Stimulated activated CD4-positive, alpha-beta T cell treated with anti-CD3 and anti-CD28 coated beads, Interleukin-12 subunit alpha, Interleukin-12 subunit beta, amount 100 ng/mL, for 4 hours (primary cell): Measurements from ENCODE around the gene DDIT4L.
"Not testable (repeated sequence)": the region's sequence is repeated elsewhere in the genome, so short reads cannot be mapped to it uniquely, and the experiment has no call there.

Experiments used
- DNase-seq: peaks from one replicate; pipeline ENCODE4 v3.0.0-alpha.2; 2020

The DDIT4L gene, protein sequence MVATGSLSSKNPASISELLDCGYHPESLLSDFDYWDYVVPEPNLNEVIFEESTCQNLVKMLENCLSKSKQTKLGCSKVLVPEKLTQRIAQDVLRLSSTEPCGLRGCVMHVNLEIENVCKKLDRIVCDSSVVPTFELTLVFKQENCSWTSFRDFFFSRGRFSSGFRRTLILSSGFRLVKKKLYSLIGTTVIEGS

GRCh38 chr4:100189820-100190642, at the start of gene DDIT4L:
Gene DDIT4L, minus strand, starts transcription at chr4:100190468. Its CDS starts 485 bp downstream, at chr4:100189983.
- no peak for DNase-seq

DNA sequence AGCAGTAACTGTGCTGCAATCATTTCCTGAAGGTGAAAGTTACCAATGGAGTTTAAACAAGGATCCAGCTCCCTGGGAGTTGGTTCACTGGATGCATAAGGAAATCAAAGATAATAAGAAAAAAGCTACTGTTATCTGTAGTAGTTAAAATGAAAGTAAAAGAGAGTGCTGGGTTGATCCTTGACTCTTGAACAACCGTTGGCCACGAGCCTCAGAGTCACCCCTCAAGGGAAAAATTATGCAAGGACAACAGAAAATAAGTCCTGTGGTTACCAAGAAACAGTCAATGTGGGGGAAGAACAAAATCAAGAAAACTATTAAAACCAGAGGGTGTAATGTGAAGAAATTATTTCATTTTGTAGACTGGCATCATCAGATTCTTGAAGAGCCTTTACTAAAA, 49.7 kb upstream of the DDIT4L start:
- DNase-seq, result no peak

- DNase-seq, result no peak
Measured at GRCh38 chr4:100224721-100225120, 34.5 kb upstream of the DDIT4L start.

DNA sequence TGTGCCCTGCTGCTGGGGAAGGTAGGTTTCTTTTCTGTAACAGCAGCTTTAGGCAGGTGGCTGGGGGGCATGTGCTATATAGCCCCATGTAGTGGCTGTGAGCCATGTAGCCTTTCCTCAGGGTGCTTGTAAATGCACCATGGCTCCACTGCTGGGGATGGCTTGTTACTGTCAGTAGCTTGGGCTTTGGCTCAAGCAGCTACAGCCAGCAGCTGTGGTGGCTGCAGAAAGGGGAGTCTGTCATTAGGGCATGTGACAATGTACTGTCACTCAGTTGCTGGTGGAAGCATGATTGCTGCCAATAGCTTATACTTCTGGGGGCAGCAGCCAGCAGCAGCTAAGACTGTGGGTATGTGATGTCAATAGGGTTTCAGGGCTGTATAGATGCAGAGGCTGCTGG, 33.9 kb upstream of the DDIT4L start:
- no peak for DNase-seq

DNA sequence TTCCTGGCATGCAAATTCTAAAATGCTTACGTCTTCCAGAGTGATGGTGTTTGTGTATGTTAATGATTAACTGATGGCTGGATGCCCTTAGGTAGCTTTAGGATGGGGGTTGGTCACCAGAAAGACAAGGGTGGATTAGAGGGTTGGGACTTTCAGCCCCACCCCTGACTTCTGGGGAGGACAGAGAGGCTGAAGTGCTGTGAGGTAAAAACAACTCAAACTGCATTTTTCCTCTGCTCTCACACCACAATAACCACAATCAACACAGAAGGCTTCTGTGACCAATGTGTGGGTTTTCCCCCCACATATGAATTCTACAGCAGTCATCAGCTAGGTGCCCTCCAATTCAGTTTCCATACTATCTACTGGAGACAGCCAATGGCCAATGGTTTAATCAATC, 18.7 kb upstream of the DDIT4L start:
- DNase-seq, result no peak

DNA sequence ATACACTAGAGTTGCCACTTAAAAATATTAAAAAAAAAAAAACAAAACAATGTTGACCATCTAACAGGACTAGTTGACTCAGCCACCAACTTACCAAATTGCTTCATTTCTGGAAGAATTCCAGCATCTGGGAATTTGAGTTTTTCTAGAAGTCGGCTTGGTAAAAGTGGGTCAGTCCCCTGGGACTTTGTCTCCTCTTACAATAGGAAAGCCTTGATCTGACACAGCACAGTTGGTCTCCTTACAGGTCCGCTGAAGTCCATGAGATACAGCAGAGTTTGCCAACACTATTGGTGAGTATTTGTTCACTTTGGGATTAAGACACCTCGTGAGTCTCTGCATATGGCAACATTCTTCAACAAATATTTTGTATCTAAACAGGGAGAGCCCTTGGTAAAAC, 18.2 kb upstream of the DDIT4L start:
- no peak for DNase-seq

DNA sequence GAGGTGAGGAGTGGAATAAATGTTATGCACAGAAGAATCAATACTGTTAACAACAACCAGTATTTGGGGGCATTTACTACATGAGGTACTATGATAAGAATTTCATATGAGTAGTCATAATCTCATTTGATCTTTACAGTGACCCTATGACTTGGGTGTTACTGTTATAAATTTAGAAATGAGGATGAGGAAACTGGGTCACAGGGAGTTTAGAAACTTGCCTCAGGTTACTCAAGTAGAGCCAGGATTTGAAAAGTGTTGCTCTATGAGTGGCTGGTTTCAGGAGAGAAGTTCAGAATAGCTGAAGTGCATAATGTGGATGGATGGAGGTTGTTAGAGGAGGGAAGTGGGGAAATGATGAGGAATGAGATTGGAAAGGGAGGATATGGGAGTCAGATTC, 16.6 kb upstream of the DDIT4L start:
- DNase-seq, result no peak

GRCh38 chr4:100198061-100198460, 7.8 kb upstream of the DDIT4L start:
- no peak for DNase-seq

DNA sequence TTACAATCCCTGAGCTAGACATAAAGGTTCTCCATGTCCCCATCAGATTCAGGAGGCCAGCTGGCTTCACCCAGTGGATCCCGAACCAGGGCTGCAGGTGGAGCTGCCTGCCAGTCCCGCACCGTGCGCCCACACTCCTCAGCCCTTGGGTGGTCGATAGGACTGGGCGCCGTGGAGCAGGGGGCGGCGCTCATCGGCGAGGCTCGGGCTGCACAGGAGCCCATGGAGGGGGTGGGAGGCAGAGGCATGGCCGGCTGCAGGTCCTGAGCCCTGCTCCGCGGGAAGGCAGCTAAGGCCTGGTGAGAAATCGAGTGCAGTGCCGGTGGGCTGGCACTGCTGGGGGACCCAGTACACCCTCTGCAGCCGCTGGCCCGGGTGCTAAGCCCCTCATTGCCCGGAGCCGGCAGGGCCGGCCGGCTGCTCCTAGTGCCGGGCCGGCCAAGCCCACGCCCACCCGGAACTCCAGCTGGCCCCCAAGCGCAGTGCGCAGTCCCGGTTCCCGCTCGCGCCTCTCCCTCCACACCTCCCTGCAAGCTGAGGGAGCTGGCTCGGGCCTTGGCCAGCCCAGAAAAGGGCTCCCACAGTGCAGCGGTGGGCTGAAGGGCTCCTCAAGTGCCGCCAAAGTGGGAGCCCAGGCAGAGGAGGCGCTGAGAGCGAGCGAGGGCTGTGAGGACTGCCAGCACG, 6.3 kb upstream of the DDIT4L start:
- DNase-seq, result not testable (repeated sequence)

- no peak for DNase-seq
Measured at GRCh38 chr4:100190643-100191600, 654 bp upstream of the DDIT4L start.

DNA sequence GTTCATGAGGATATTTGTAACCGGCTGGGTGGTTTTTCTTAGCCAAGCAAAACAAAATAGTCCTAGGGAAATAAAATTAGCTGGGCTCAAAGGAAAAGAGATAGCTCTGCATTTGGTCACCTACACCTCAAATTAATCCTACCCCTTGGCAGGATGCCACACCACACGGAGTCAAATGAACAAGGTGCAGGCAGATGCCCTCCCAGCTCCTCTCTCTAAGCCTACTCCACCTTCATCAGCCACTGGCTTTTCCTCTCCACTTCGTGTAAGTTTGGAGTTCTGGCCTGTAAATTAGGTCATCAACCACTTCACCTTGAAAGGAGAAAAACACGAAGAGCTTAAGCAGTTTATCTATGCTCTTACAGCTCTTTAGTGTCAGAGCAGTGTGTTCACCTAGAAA, 1.4 kb downstream of the DDIT4L start:
- no peak for DNase-seq

DNA sequence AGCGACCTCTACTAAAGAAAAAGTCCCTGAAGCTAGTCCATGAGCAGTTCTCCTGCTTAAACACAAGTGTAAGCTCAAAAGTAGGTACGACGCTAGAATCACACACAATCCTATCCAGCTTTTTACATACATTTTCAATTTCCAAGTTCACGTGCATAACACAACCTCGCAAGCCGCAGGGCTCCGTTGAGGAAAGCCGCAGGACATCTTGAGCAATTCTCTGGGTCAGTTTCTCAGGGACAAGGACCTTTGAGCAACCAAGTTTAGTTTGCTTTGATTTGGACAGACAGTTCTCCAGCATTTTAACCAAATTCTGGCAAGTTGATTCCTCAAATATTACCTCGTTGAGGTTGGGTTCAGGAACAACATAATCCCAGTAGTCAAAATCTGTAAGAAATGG, 2.5 kb downstream of the DDIT4L start:
- DNase-seq, result no peak

GRCh38 chr4:100184787-100185186, 5.5 kb downstream of the DDIT4L start:
- DNase-seq, result no peak

GRCh38 chr4:100177855-100178254, 12.4 kb downstream of the DDIT4L start:
- DNase-seq, result no peak

GRCh38 chr4:100177126-100177525, 13.1 kb downstream of the DDIT4L start:
- no peak for DNase-seq

DNA sequence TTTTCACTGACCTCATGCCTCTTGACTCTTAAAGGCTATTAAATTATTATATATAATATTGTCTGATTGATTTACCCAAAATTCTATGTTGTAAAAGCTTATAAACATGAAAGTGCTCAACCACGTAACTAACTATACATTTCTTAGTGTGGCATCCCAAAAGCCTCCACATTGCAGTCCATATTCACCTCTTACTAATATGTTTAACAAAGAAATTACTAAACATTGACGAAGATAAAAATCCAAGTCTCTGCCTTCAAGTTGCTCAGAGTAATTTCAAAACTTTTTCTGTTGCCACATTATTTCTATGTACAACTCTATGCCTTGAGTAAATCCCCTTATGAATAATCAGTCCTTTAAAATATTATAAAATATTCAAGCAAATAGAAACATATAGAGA, 14.4 kb downstream of the DDIT4L start:
- no peak for DNase-seq

- no peak for DNase-seq
Measured at GRCh38 chr4:100174985-100175383, 15.3 kb downstream of the DDIT4L start.

GRCh38 chr4:100170986-100171385, 19.3 kb downstream of the DDIT4L start:
- no peak for DNase-seq

GRCh38 chr4:100169491-100170485, 20.5 kb downstream of the DDIT4L start:
- no peak for DNase-seq

DNA sequence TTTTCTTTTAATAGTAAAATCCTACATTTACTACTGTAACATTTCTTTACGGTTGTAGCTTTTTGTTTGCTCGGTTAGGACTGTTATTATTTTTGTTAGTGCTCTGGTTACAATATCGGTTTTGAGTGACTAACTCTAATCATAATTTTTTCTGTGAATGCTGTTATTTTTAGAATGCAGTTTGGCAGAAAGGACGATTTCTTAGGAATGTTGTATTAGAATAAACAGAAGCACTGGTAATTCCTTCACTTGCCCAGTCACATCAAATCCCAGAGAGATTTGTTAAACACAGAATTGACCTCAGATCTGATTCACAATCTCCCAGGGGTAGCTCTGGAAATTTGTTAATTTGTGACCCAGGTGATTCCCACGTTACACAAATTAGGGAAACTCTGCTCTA, 21.7 kb downstream of the DDIT4L start:
- no peak for DNase-seq

DNA sequence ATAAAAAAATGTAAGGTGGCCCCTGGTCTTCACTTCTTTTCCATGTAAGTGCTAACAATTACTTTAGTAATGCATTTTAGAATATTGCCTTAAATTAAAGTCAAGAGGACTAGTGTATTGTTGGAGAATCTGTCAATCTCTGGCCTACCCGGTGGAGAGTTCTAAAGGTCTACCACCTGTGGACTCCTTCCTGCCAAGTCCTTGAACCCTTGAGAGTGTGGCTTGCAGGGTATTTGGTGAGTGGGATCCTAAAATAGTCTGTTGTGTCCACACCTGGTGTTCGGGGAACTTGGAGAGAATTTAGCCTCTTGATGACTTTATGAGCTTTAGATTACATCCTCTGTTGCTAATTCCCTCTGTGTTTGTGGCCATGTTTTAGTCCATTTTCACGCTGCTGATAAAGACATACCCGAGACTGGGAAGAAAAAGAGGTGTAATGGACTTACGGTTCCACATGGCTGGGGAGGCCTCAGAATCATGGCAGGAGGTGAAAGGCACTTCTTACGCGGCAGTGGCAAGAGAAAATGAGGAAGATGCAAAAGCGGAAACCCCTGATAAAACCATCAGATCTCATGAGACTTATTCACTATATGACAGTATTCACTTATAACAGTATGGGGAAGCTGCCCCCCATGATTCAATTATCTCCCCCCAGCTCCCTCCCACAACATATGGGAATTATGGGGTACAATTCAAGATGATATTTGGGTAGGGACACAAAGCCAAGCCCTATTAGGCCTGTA, 23.8 kb downstream of the DDIT4L start:
- no peak for DNase-seq
